GM15510 (cell line): ENCODE measurements around the gene NPHP4.

Experiments
- POLR2A ChIP-seq: IDR thresholded peaks from 3 replicates; pipeline ENCODE4 v1.6.1; 2011; ENCODE audit warnings: borderline replicate concordance; ENCODE audit not compliant: insufficient read length; ENCODE audit errors: extremely low read depth

The NPHP4 gene

DNA sequence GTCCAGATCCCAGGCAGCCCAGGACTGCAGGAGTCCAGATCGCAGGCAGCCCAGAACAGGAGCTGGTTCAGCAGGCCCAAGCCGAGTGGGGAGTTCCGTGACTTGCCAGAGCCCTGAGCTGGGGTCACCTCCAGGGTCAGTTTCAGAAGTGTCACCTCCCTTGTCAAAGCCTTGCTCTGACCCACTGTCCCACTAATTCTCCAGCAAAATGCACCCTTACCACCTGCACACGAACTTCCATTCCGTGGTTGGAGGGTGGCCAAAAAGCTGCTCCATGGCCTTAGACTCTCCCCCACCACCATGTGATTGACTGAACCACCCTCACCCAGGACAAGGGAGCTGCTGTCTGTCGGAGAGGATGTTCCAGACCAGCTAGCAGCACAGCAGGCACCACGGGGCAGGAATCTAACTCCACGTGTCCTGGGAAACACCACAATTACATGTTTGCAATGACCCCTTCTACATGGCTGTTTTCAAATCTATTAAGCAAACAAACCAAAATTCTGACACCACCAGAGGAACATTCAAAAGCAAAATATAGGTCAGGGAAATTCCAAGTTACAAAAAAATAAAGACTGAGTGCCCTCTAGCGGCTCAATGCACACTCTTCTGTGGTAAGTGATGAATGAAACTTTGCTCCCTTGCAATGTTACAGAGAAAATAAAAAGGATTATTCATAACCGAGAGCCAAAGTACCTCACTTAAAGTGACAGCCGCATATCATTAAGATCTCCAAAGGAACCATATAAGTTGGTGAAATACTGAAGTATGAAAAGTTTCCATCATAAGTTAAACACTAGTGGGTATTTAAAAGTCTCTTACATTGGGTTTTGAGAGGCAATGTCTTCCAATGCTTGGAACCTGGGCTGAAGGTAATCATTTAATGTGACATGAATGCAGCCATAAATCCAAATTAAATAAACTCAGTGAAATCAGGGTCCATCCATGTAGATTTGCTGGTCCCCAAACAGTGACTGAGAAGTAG, 76.3 kb downstream of the NPHP4 start:
- no peak for TF ChIP-seq POLR2A

DNA sequence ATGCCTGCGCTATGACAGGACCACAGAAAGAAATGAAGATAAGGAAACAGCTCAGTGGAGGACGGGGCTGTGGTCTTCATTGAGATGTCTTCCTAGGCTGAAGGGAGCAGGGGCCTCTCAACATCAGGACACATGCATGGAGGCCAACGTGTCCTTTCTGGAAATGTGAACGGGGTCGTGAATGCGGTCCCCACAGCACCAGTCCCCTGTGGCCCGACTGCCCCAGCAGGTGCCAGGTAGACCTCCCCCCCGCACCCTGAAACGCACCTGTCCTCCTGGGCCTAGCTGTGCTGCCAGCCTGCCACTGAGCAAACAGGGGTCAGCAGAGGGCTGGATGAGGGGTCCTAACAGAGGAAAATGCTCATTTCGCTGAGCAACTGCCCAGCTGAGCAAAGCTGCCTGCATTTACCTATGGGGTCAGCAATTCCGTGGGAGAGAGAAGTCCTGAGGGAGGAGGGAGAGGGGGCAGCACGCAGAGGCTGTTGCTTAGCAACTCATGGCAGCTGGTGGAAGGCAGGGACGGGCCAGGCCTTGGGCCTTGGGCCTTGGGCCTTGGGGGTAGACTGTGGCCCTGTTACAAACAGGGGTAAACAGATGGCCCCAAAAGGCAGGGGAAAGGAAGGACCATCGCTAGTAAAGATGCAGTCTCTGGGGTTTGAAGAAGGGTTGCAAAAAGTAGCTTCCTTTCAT, 77.4 kb downstream of the NPHP4 start:
- no peak for TF ChIP-seq POLR2A

GRCh38 chr1:5913876-5914275, 78.3 kb downstream of the NPHP4 start:
- TF ChIP-seq POLR2A, result no peak

DNA sequence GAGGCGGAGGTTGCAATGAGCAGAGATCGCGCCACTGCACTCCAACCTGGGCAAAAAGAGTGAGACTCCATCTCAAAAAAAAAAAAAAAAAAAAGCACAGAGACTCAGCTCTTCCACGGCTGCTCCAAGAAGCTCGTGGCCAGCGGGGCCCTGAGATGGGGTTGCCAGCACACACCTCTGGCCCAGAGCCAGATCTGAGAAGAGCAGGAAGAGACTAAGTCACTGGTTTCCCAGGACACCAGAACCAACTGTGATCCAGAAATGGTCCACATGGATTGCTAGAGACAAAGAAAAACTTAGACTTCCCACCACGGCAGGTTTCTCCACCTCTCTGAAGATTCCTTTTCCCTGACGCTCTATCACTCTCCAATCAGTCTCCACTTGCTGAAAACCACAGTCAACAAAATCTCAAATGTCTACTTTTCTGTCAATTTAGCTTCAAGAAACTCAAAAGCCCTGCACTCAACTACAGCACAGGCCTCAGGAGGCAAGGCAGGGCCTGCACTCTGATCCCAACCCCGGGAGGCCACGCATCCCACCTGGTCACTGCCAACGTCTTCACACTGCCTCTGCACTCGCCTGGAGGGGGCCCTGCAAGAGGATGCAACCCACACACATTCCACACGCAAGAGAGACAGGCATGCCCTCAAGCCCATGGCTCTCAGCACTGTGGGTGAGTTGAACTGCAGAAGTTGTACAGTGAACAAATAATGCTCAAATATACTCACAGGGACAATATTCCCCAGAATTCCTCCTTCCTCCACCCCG, 79.0 kb downstream of the NPHP4 start:
- no peak for TF ChIP-seq POLR2A

- TF ChIP-seq POLR2A, result no peak
Observed at GRCh38 chr1:5911871-5912271, 80.4 kb downstream of the NPHP4 start.

DNA sequence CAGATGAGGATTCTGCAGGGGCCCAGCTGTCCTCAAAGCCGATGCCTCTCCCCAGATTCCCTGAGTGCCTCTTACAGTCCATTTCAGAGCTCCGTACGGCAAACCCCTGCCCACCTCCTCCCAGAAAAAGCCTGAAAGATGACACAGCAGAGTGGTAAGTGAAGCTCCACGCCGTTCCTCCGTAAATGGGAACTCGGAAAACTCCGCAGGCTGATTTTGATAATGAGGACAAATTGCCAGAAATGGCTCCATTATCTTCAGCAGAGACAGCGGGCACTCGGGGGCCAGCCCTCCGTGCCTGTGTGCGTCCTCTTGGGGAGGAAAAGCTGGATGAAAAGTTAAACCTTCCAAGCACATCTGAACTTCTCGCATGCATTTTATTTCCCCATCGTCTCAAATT, 81.1 kb downstream of the NPHP4 start:
- TF ChIP-seq POLR2A, result no peak

DNA sequence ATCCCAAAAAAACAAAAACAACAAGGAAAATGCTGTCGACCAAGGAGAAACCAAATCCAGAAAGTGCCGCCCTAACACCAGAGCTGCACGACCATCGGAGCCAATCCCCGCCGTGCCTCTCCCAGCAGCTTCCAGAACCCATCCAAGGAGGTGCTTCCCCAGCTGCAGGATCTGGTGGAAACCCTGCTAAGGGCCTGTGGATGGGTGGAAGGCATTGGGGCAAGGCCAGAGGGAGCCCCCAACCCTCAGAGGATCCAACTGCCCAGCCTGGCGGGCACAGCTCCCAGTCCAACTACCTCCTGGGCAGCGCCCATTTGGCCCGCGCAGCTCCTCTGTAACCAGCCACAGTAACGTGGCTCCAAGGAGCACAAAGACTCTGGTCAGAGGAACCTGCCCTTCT, 81.6 kb downstream of the NPHP4 start:
- TF ChIP-seq POLR2A, result no peak

DNA sequence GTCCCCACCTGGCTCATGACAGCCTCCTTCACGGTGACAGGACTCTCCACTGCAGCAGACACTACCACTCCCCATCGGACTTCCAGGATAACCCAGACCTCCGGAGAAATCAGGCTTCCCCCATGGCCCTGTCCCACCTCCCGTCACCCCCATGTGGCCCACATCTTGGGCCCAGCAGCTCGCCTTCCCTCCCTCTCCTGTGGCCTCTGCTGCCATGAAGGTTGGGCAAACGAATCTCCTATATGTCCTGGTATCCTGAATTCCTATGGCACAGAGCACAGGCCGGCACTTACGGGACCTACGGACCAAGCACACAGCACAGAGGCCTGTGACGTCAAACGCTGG, 82.0 kb downstream of the NPHP4 start:
- TF ChIP-seq POLR2A, result no peak

GRCh38 chr1:5909576-5910275, 82.5 kb downstream of the NPHP4 start:
- TF ChIP-seq POLR2A, result no peak

- no peak for TF ChIP-seq POLR2A
Observed at GRCh38 chr1:5908461-5909375, 83.5 kb downstream of the NPHP4 start.

- TF ChIP-seq POLR2A, result no peak
Observed at GRCh38 chr1:5907966-5908365, 84.3 kb downstream of the NPHP4 start.

DNA sequence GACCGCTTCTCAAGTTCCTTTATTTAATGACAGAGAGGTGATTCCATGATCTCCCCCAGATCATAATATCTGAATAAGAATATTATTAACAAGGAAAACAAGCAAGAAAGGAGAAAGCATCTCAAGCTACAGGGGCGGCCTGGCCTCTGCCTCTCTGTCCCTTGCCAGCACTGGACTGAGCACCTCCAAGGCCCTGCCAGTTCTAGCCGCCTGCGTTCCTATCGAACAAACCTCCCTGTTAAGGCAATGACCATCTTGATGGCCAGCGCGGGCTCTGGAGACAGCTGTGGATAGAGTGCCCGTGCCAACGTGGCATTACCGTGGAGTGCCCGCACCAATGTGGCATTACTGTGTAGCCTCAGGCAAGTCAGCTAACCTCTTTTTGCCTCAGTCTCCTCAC, 84.8 kb downstream of the NPHP4 start:
- TF ChIP-seq POLR2A, result no peak

DNA sequence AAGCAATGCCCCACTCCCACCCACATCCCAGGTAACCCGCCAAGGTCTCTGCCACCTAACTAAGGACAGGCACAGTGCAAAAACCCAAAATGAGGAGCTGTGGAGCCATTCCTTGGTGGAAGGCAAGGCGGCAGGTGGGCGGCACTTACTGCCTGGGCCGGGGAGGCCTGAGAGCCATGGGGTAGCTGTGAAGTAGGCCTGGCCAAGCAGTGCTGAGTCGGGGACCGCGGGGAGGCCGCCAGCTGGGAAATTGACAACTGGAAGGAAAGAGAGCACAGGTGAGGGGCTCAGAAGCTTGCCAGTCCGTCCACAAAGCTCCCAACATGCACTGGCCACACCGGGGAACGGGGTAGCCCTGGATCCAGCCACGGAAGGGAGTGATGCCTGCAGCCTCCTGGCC, 85.3 kb downstream of the NPHP4 start:
- TF ChIP-seq POLR2A, result no peak

GRCh38 chr1:5906116-5906515, 86.1 kb downstream of the NPHP4 start:
- TF ChIP-seq POLR2A, result no peak
